Gastroesophageal sphincter (tissue), 3 donors: ENCODE results near the gene MTREX.

ENCODE experiments used
- EP300 ChIP-seq: sonication (generic); formaldehyde crosslinking; IDR thresholded peaks from one replicate; pipeline ENCODE4 v1.6.1; 2017; ENCODE audit warnings: antibody characterized with exemption, mild to moderate bottlenecking
- POLR2A ChIP-seq, 2 donors: fragments of 450-650 bp; IDR thresholded peaks; one replicate each; pipeline ENCODE4 v1.6.1; 2017; ENCODE audit warnings: antibody characterized with exemption in 2 of 2, mild to moderate bottlenecking in 2 of 2, moderate library complexity in 1 of 2
- POLR2AphosphoS5 ChIP-seq: sonication (generic); formaldehyde crosslinking; IDR thresholded peaks from one replicate; pipeline ENCODE4 v1.6.1; 2017; ENCODE audit warnings: antibody characterized with exemption
- TF ChIP-seq, protein P1 (sequence below), 4 experiments: fragments of 200-600 bp in 2 of 4; fragments of 450-650 bp in 2 of 4; sonication (generic) in 1 of 4; IDR thresholded peaks; one replicate each; pipeline ENCODE4 v1.5.1; 2017 to 2019; ENCODE audit warnings: antibody characterized with exemption in 4 of 4, mild to moderate bottlenecking in 2 of 4, moderate library complexity in 2 of 4

DNA sequence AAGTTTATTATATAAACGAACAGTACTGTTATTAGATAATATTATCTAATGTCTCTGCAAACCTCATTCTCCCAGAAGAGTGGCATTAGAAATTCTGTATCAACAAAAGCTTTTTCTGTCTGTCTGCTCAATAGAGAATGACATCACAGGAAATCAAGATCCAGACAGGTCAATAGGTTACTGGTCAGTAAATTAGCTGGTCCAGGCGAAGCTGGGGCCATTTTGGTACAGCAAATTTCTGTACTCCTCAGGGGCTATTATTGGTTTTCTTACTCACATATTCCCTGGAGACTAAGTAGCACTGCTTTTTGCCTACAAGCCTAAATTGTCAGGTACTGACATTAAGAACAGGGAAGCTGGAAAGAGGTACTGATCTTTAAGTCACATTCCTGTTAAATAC, 146.5 kb downstream of the MTREX start:
- TF ChIP-seq, protein P1, sequence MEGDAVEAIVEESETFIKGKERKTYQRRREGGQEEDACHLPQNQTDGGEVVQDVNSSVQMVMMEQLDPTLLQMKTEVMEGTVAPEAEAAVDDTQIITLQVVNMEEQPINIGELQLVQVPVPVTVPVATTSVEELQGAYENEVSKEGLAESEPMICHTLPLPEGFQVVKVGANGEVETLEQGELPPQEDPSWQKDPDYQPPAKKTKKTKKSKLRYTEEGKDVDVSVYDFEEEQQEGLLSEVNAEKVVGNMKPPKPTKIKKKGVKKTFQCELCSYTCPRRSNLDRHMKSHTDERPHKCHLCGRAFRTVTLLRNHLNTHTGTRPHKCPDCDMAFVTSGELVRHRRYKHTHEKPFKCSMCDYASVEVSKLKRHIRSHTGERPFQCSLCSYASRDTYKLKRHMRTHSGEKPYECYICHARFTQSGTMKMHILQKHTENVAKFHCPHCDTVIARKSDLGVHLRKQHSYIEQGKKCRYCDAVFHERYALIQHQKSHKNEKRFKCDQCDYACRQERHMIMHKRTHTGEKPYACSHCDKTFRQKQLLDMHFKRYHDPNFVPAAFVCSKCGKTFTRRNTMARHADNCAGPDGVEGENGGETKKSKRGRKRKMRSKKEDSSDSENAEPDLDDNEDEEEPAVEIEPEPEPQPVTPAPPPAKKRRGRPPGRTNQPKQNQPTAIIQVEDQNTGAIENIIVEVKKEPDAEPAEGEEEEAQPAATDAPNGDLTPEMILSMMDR (IDR thresholded peaks at IDR 0.05), result no peak
- TF ChIP-seq POLR2AphosphoS5 (no peak), POLR2A (IDR thresholded peaks at IDR 0.05) (no peak), EP300 (no peak)
